Aorta (tissue), 5 donors: ENCODE data around the gene PDGFC. TPM values are rescaled to one million over a fixed set of nuclear protein-coding genes. Genes with fewer than 3 reads are reported as not detected.

Source experiments
- ATAC-seq: fragments of 200-7000 bp; cut with Tn5 transposase; one replicate; pipeline ENCODE4 v1.9.1; 2022; ENCODE audit warnings: moderate library complexity; ENCODE audit not compliant: low FRiP score
- DNase-seq, 2 donors: peaks; one replicate each; pipeline ENCODE4 v3.0.0-alpha.2; 2020
- H3K27ac ChIP-seq, 2 donors: one replicate each; pipeline ENCODE4 v1.5.1; 2013; ENCODE audit warnings: low read length in 2 of 2, mild to moderate bottlenecking in 2 of 2, moderate library complexity in 2 of 2, control low read depth in 1 of 2, inconsistent platforms in 1 of 2, low read depth in 1 of 2
- H3K27me3 ChIP-seq, 2 donors: one replicate each; pipeline ENCODE4 v1.6.1; 2013; ENCODE audit warnings: control low read depth in 1 of 2, low read length in 1 of 2, mild to moderate bottlenecking in 1 of 2, moderate library complexity in 1 of 2; ENCODE audit not compliant: insufficient read depth in 2 of 2, control insufficient read depth in 1 of 2
- H3K36me3 ChIP-seq, 2 donors: one replicate each; pipeline ENCODE4 v1.6.1; 2013; ENCODE audit warnings: control low read depth in 1 of 2, low read length in 1 of 2, mild to moderate bottlenecking in 1 of 2; ENCODE audit not compliant: insufficient read depth in 2 of 2, control insufficient read depth in 1 of 2
- H3K4me1 ChIP-seq, 2 donors: one replicate each; pipeline ENCODE4 v1.6.1; 2013; ENCODE audit warnings: low read length in 2 of 2, control low read depth in 1 of 2, mild to moderate bottlenecking in 1 of 2, moderate library complexity in 1 of 2; ENCODE audit not compliant: insufficient read depth in 2 of 2, control insufficient read depth in 1 of 2
- H3K4me3 ChIP-seq, 2 donors: one replicate each; pipeline ENCODE4 v1.5.1; 2013; ENCODE audit warnings: low read length in 2 of 2, control low read depth in 1 of 2, mild to moderate bottlenecking in 1 of 2
- H3K9me3 ChIP-seq: one replicate; pipeline ENCODE4 v1.6.1; 2013; ENCODE audit warnings: mild to moderate bottlenecking, low read length; ENCODE audit not compliant: control insufficient read depth
- WGBS, 2 donors: extraction: QIAGEN DNeasy Blood & Tissue Kit; methylation state at CpG; one replicate each; pipeline ENCODE4 v1.1.7; 2013; 5-methylcytosine and 5-hydroxymethylcytosine counted together
- intact Hi-C, 2 donors: fragments of 100-400 bp; cut with DNase I; formaldehyde crosslinking; loops; one replicate each; pipeline versions ENCODE4 v1.14.2 to v1.15.0; 2022
- long read RNA-seq, 2 donors: library from polyadenylated mRNA; unstranded; transcript quantifications; one replicate each; pipeline ENCODE4 v2.0.0, GENCODE V29; 2020 to 2021
- polyA plus RNA-seq, 2 donors: library from polyadenylated mRNA; stranded (reverse); fragments of 200-250 nt; gene quantifications; one replicate each; pipeline ENCODE4 v1.2.3, GENCODE V29; 2013
- total RNA-seq, 2 donors: library from RNA; stranded (reverse); fragmentation: NEBNext Ultra II Directional; extraction: Animal tissue kit (Norgen Biotek cat#: 25700); gene quantifications; one replicate each; pipeline ENCODE4 v1.2.1, GENCODE V29; 2021
- donor health status: healthy with polysubstance abuse.
- donor health status: Bipolar disorder and iron deficiency.
- donor health status: DM: no; HTN: no; CAD: no.
- donor health status: DM: no; HTN: no; CAD: no.
- donor health status: DM: yes; HTN: yes; CAD: no.

Gene PDGFC, protein sequence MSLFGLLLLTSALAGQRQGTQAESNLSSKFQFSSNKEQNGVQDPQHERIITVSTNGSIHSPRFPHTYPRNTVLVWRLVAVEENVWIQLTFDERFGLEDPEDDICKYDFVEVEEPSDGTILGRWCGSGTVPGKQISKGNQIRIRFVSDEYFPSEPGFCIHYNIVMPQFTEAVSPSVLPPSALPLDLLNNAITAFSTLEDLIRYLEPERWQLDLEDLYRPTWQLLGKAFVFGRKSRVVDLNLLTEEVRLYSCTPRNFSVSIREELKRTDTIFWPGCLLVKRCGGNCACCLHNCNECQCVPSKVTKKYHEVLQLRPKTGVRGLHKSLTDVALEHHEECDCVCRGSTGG
- total RNA-seq (10 to 100 TPM; 45.6 to 51.5 TPM), polyA plus RNA-seq (10 to 100 TPM; 11.8 to 12.8 TPM)
- long read RNA-seq, donor 1, full-length matches to known transcripts = 4 of 32 reads
- long read RNA-seq, donor 1, partial matches to known transcripts = 7 of 32 reads
- long read RNA-seq, donor 1, other reads (novel, unspliced or antisense) = 21 of 32 reads
- long read RNA-seq, donor 2, full-length matches to known transcripts = 15 of 34 reads
- long read RNA-seq, donor 2, partial matches to known transcripts = 5 of 34 reads
- long read RNA-seq, donor 2, other reads (novel, unspliced or antisense) = 14 of 34 reads

DNA sequence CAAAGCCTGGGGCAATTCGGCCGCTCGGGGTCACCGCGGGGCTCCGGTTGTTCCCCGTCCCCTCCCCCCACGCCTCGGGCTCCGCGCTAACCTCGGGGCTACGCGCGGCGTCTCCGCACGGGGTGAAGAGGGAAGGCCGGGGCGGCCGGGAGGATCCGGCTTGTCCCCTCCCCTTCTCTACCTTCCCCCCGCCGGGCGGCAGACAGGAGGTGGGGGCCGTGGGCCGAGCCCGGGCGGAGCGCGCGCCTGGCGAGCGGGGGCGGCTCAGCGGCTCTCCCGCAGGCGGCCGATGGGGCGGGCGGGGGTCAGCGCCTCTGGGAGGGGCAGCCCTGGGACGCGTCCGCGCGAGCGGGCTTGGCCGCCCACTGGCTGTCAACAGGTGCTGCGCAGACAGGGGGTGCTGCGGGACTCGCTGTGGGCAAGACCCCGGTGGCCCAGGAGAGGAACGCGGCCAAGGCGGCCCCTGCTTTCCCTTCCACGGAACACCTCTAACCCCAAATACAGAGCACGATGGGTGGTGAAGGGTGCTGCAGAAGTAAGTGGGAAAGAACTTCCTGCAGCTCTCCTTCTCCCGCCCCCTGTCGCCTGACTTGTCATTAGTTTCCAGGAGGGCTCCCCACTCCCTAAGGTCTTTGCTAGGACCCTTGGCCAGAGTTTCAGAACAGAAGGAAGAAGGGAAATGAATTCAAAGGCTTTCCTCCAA, at the start of gene PDGFC:
Gene PDGFC (minus strand): TSS at position 124 of the 703 bp plus-strand sequence. CDS start 896 bp downstream, outside the sequence.
- intact Hi-C loops = loop anchor here (5.0 to 10.0 kb wide), 4 partner anchors 75 to 495 kb away; no protein-coding TSS in a partner anchor
- H3K4me1 ChIP-seq = no peaks in the 10 kb centered on the region
- H3K27me3 ChIP-seq = no peaks in the 10 kb centered on the region
- ATAC-seq (peak; percentile 86), DNase-seq (peak; percentile 90 to 93)
- WGBS, 2 donors = 0 to 1% methylated on average over 55 to 60 of the region's 60 CpGs
- peak within 1 kb of the TSS; percentile 97 to 99 for H3K4me3 ChIP-seq
- H3K36me3 ChIP-seq = no peaks in the 10 kb centered on the region
- H3K9me3 ChIP-seq = no peaks in the 10 kb centered on the region
- peak within 1 kb of the TSS; percentile 98 for H3K27ac ChIP-seq

DNA sequence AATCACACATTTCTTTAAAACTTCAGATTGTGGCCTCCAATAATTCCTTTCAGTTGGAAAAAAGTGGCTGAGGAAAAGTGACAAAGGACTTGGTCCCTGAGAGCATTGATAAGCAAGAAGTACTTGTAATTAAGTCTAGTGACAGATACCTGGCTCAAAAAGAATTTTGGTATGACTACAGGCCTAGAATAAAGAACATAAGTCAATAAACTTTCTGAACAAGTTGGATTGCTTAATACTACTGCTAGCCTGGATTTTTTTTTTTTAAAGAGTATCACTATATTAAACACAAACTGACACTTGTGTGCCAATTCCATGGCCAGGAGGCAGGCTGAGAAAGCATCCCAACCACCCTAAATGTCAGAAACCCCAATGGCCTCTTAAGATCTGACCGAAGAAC, 49.3 kb upstream of the PDGFC start:
- DNase-seq = no peak
- Histone ChIP-seq H3K36me3 (no peaks in the 10 kb centered on the region), H3K9me3 (no peaks in the 10 kb centered on the region), H3K27me3 (no peaks in the 10 kb centered on the region), H3K4me1 (no peaks in the 10 kb centered on the region), H3K4me3 (no peak overlapping the region), H3K27ac (no peak overlapping the region)
- WGBS, 2 donors = 92 to 93% methylated on average over 1 of the region's 1 CpG
- ATAC-seq = no peak
- intact Hi-C loops = no loop called here

DNA sequence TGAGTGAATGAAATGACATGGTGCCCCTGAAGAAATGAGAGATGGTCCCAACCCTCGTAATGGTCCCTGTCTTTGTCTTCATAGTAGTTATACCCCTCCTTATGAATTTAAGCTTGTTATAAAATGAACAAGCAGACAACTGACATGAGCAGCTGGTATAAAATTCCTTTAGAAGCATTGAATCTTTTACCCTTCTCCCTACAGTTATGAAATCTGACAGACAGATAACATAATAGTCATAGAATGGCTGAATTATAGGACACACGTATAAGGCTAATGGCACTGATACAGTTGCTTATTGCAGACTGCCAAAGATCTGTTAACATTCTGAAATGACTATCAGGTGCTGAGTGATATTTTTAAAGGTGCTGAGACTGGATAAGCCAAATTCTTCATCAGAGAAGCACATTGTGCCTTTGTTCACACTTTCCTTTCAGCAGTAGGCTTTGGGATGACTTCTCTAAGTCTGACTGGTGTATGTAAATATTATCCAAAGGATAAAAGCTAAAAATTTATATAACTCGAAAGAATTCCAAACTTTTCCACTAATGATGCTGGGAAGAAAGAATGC, 47.4 kb upstream of the PDGFC start:
- Histone ChIP-seq H3K4me3 (no peak overlapping the region), H3K27me3 (no peaks in the 10 kb centered on the region), H3K27ac (no peak overlapping the region), H3K4me1 (no peaks in the 10 kb centered on the region), H3K9me3 (no peaks in the 10 kb centered on the region), H3K36me3 (no peaks in the 10 kb centered on the region)
- intact Hi-C loops = no loop called here
- DNase-seq = no peak
- 67 to 75% methylated on average over 3 of the region's 3 CpGs for WGBS, 2 donors
- no peak for ATAC-seq

DNA sequence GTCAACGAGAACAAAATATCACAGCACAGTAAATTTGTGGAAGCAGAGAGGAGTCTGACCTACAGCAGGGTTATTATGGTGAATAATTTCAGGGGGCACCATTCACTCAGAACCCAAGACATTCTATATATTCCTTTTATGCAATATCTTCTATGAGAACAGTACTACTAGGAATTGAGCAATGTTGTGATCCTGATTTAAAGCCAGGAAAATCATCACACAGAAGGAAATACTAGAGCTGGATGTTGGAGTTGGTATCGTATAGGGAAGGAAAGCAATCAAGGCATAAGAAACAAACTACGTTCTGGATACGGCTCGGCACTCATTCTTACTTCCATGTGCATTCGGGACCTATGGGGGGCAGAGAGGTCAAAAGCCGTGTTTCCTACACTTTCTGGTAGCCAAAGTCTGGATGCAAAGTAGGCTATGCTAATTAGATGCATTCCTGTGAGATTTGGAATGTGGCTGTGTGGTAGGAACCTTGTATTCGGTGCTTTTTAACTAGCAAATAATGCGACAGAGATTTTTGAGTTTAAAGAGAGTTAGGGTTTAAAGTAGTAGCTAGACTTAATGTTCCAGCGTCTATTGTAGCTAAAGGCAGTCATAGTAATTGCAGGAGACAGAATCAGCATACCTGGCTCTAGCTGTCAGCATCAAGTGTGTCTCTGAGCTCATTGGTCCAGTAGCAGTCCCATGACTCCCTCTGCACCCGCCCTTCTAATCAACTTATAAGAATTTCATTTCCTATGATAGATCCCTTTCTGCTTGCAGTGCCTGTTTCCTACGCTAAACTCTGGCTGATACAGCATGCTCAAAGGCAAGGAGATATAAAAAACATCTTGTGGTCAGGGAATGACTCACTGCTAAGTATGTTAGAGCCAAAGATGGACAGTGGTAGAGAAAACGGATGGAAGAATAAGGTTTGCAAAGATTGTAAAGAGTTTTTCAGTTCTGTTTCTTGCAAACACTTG, 43.3 kb upstream of the PDGFC start:
- intact Hi-C loops = no loop called here
- Histone ChIP-seq H3K27ac (no peak overlapping the region), H3K27me3 (no peaks in the 10 kb centered on the region), H3K4me3 (no peak overlapping the region), H3K36me3 (no peaks in the 10 kb centered on the region), H3K4me1 (no peaks in the 10 kb centered on the region), H3K9me3 (no peaks in the 10 kb centered on the region)
- no peak for DNase-seq
- WGBS, 2 donors = 82 to 84% methylated on average over 13 of the region's 13 CpGs
- ATAC-seq = no peak

DNA sequence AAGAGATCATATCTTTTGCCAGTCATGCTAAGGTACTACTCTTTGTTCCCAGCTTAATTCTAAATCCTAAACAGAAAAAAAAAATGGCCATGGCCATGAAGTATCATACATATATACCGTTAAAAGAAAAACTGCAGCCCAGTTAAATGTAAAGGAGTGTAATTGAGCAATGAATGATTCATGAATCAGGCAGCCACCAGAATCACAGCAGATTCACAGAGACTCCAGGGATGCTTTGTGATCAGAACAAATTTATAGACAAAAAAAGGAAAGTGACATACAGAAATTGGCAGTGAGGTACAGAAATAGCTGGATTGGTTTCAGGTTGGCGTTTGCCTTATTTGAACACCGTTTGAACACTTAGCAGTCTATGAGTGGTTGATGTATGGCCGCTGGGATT, 42.1 kb upstream of the PDGFC start:
- DNase-seq (no peak), ATAC-seq (no peak)
- Histone ChIP-seq H3K27me3 (peaks cover 0 to 1% of the 10 kb centered on the region in 2 donors), H3K27ac (no peak overlapping the region), H3K9me3 (no peaks in the 10 kb centered on the region), H3K4me3 (no peak overlapping the region), H3K4me1 (no peaks in the 10 kb centered on the region), H3K36me3 (no peaks in the 10 kb centered on the region)
- intact Hi-C loops = no loop called here
- 83 to 88% methylated on average over 4 of the region's 4 CpGs for WGBS, 2 donors

DNA sequence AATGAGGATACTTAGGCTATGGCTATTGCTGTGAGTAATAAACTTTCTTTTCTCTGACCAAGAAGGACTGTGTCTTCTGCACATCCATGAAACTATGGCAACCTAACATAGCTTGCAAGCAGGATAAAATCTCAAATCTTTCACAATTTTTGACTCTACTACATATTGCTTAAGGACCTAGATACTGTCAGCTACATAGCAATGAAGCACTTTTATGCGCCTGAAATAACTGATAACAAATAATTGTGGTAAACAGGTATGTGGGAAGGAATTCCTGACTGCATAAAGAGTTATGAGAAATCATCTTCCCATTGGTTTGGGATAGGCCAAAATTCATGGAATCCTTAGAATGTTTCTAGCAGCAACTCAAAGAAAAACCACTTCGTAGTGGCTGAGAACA, 41.2 kb upstream of the PDGFC start:
- no peaks in the 10 kb centered on the region for H3K9me3 ChIP-seq
- H3K4me1 ChIP-seq = no peaks in the 10 kb centered on the region
- intact Hi-C loops = no loop called here
- no peak for DNase-seq
- no peak overlapping the region for H3K4me3 ChIP-seq
- no peak for ATAC-seq
- WGBS, 2 donors = 80 to 88% methylated on average over 2 of the region's 2 CpGs
- H3K36me3 ChIP-seq = no peaks in the 10 kb centered on the region
- H3K27ac ChIP-seq = no peak overlapping the region
- H3K27me3 ChIP-seq = peaks cover 0 to 1% of the 10 kb centered on the region in 2 donors

DNA sequence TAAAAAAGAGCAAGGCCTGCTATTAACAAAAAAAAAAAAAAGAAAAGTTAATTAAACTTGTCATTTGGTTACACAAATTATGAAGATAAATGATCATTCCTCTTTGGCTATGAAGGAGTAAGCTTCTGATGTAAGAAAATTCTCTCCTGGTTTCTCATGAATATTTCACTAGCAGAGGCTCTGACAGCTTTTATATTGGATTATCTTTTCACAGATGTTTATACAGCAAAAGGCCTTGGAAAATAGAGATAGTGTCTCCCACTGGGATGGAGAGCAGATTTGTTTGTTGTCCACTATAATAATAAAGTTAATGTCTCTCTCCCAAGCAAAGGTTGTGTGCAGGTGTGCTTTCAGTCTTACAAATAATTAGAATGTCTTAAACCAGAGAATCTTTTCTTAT, 40.7 kb upstream of the PDGFC start:
- no peak for ATAC-seq
- Histone ChIP-seq H3K36me3 (no peaks in the 10 kb centered on the region), H3K4me1 (no peaks in the 10 kb centered on the region), H3K27me3 (peaks cover 0 to 1% of the 10 kb centered on the region in 2 donors), H3K4me3 (no peak overlapping the region), H3K27ac (no peak overlapping the region), H3K9me3 (no peaks in the 10 kb centered on the region)
- intact Hi-C loops = no loop called here
- DNase-seq = no peak

DNA sequence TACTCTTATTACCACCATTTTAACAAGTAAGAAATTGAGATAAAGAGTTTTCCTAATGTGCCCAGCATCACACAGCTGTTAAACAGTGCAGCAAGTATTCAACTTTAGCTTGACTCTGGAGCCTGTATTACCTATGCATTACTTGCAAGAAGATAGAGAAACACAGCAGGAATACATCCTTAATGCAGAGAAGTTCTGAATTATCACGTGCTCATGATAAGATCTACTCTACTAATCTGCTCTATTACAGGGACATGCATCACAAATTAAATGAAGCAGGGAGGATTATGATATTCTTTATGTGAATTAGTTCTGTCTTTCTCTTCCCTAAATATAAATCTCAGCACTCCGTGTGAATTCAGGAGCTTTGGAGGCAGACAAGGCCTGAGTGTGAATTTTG, 39.0 kb upstream of the PDGFC start:
- DNase-seq = no peak
- no peak overlapping the region for H3K27ac ChIP-seq
- 90 to 93% methylated on average over 2 of the region's 2 CpGs for WGBS, 2 donors

More for the DNA sequence above, 39.0 kb upstream of the PDGFC start:
- intact Hi-C loops = no loop called here
- Histone ChIP-seq H3K27me3 (peaks cover 0 to 1% of the 10 kb centered on the region in 2 donors), H3K36me3 (no peaks in the 10 kb centered on the region), H3K9me3 (no peaks in the 10 kb centered on the region), H3K4me3 (no peak overlapping the region), H3K4me1 (no peaks in the 10 kb centered on the region)
- no peak for ATAC-seq
